Esophagus squamous epithelium (tissue), 5 donors: ENCODE results near the gene INAFM2. TPM values are rescaled to one million over a fixed set of nuclear protein-coding genes. Genes with fewer than 3 reads are reported as not detected.

Experiments
- DNase-seq: peaks from one replicate; lab custom pipeline; 2025; lab: John Stamatoyannopoulos, UW
- H3K27ac ChIP-seq, 4 donors: fragments of 200-600 bp; sonication (generic); one replicate each; pipeline ENCODE4 v1.5.1; 2016 to 2019; ENCODE audit warnings: mild to moderate bottlenecking in 1 of 4
- H3K27me3 ChIP-seq, 4 donors: fragments of 200-600 bp; sonication (generic); 1 replicate in 3 of 4; 2 replicates in 1 of 4; pipeline versions ENCODE4 v1.5.1 to v1.6.0; 2017 to 2021; ENCODE audit warnings: antibody characterized with exemption in 1 of 4
- H3K36me3 ChIP-seq, 3 donors: fragments of 200-600 bp; sonication (generic); one replicate each; pipeline ENCODE4 v1.5.1; 2016 to 2019
- H3K4me1 ChIP-seq, 3 donors: fragments of 200-600 bp; sonication (generic); one replicate each; pipeline ENCODE4 v1.5.1; 2017 to 2019
- H3K4me3 ChIP-seq, 4 donors: fragments of 200-600 bp; sonication (generic); 1 replicate in 3 of 4; 2 replicates in 1 of 4; pipeline ENCODE4 v1.5.1; 2016 to 2019; ENCODE audit warnings: mild to moderate bottlenecking in 2 of 4, moderate library complexity in 1 of 4
- H3K9me3 ChIP-seq, 3 donors: fragments of 200-600 bp; sonication (generic); one replicate each; pipeline ENCODE4 v1.5.1; 2016 to 2019
- CTCF ChIP-seq, 6 experiments: fragments of 450-650 bp in 4 of 6; fragments of 200-600 bp in 2 of 6; sonication (generic) in 2 of 6; IDR thresholded peaks; one replicate each; pipeline ENCODE4 v1.5.1; 2016 to 2019; ENCODE audit warnings: antibody characterized with exemption in 6 of 6, mild to moderate bottlenecking in 4 of 6, moderate library complexity in 4 of 6
- POLR2A ChIP-seq, 4 donors: fragments of 450-650 bp; IDR thresholded peaks; one replicate each; pipeline ENCODE4 v1.6.1; 2017; ENCODE audit warnings: antibody characterized with exemption in 4 of 4, mild to moderate bottlenecking in 4 of 4, moderate library complexity in 3 of 4
- WGBS, 2 donors: methylation state at CpG; one replicate each; pipeline ENCODE4 v1.1.5; 2018; 5-methylcytosine and 5-hydroxymethylcytosine counted together
- intact Hi-C: fragments of 100-400 bp; cut with DNase I; formaldehyde crosslinking; loops from one replicate; pipeline ENCODE4 v1.15.0; 2022
- total RNA-seq, 4 donors: library from RNA; depleted of rRNA; stranded (reverse); fragments of >200 nt; gene quantifications; one replicate each; pipeline ENCODE4 v1.1.0, GENCODE V29; 2016
- donor health status: DM: yes; HTN: yes; CAD: no.

The INAFM2 gene
- total RNA-seq, 4 donors from 2014 or later = 4.7 to 10.1 (median 8.1) TPM

- H3K9me3 ChIP-seq = no peaks in the 10 kb centered on the region
- H3K27me3 ChIP-seq = no peaks in the 10 kb centered on the region
- H3K36me3 ChIP-seq = no peaks in the 10 kb centered on the region
- 75% methylated on average over 2 of the region's 10 CpGs for WGBS, 2 donors
- no peak overlapping the region for H3K4me3 ChIP-seq
- TF ChIP-seq CTCF (IDR thresholded peaks at IDR 0.05) (no peak), POLR2A (IDR thresholded peaks at IDR 0.05) (no peak)
- intact Hi-C loops = no loop called here
- DNase-seq = no peak
- H3K4me1 ChIP-seq = peaks cover 38 to 89% (median 41%) of the 10 kb centered on the region in 3 donors
- H3K27ac ChIP-seq = peak overlapping the region in 3 of 4 donors; percentile 59 to 95 (median 83)
Measured at GRCh38 chr15:40345225-40345866, 21.9 kb downstream of the INAFM2 start.

GRCh38 chr15:40345867-40346578, 22.5 kb downstream of the INAFM2 start:
- Histone ChIP-seq H3K36me3 (no peaks in the 10 kb centered on the region), H3K27me3 (no peaks in the 10 kb centered on the region), H3K4me3 (no peak overlapping the region), H3K4me1 (peaks cover 33 to 82% (median 34%) of the 10 kb centered on the region in 3 donors), H3K9me3 (no peaks in the 10 kb centered on the region), H3K27ac (peak overlapping the region in 3 of 4 donors; percentile 59 to 95 (median 83))
- no peak for DNase-seq
- 74% methylated on average over 2 of the region's 6 CpGs; no CpG with 5 or more reads in 1 of the 2 donors for WGBS, 2 donors
- no peak for TF ChIP-seq CTCF (IDR thresholded peaks at IDR 0.05)
- no peak for TF ChIP-seq POLR2A (IDR thresholded peaks at IDR 0.05)
- intact Hi-C loops = no loop called here

- TF ChIP-seq CTCF (IDR thresholded peaks at IDR 0.05) (no peak), POLR2A (IDR thresholded peaks at IDR 0.05) (no peak)
- Histone ChIP-seq H3K4me1 (peaks cover 27 to 74% (median 29%) of the 10 kb centered on the region in 3 donors), H3K4me3 (no peak overlapping the region), H3K27ac (peak overlapping the region in 3 of 4 donors; percentile 59 to 95 (median 83)), H3K36me3 (no peaks in the 10 kb centered on the region), H3K9me3 (no peaks in the 10 kb centered on the region), H3K27me3 (no peaks in the 10 kb centered on the region)
- intact Hi-C loops = no loop called here
- WGBS, 2 donors = 81 to 84% methylated on average over 9 to 10 of the region's 15 CpGs
- DNase-seq = no peak
Measured at GRCh38 chr15:40346579-40347558, 23.4 kb downstream of the INAFM2 start.

- no peaks in the 10 kb centered on the region for H3K9me3 ChIP-seq
- no peak overlapping the region for H3K4me3 ChIP-seq
- TF ChIP-seq CTCF (IDR thresholded peaks at IDR 0.05) (no peak), POLR2A (IDR thresholded peaks at IDR 0.05) (no peak)
- H3K4me1 ChIP-seq = peaks cover 21 to 64% (median 27%) of the 10 kb centered on the region in 3 donors
- WGBS, 2 donors = 33 to 76% methylated on average over 1 to 4 of the region's 11 CpGs
- H3K27ac ChIP-seq = peak overlapping the region in 3 of 4 donors; percentile 59 to 95 (median 83)
- DNase-seq = no peak
- no peaks in the 10 kb centered on the region for H3K36me3 ChIP-seq
- H3K27me3 ChIP-seq = no peaks in the 10 kb centered on the region
- intact Hi-C loops = no loop called here
Measured at GRCh38 chr15:40347559-40348473, 24.3 kb downstream of the INAFM2 start.
